HepG2 (cell line): ENCODE data around the gene ATE1. TPM values are rescaled to one million over a fixed set of nuclear protein-coding genes. Genes with fewer than 3 reads are reported as not detected.

ENCODE experiments used
- ATAC-seq: fragments of 200-7000 bp; cut with Tn5 transposase; 3 replicates; pipeline ENCODE4 v1.9.1; 2020; ENCODE audit warnings: mild to moderate bottlenecking, moderate library complexity
- BruUV-seq: library from RNA; stranded (reverse); fragments of 400-500 nt; replicated peaks from 2 replicates; lab custom pipeline; 2021; lab: Mats Ljungman, UMichigan
- CTCF ChIA-PET: fragments of 300-600 bp; formaldehyde crosslinking; extraction: SDS; loops from one replicate; lab custom pipeline; 2021; ENCODE audit warnings: low total read pairs, inconsistent platforms, low intra/inter-chr PET ratio; lab: Yijun Ruan, JAX
- POLR2A ChIA-PET: fragments of 350-600 bp; sonication (Branson Sonifier 250); formaldehyde crosslinking; loops from one replicate; lab custom pipeline; 2020; ENCODE audit warnings: antibody characterized with exemption, inconsistent platforms; lab: Yijun Ruan, JAX
- DNase-seq: peaks from one replicate; pipeline ENCODE4 v3.0.0-alpha.2; 2015; ENCODE audit warnings: low spot score
- FAIRE-seq: peaks from 3 replicates; lab custom pipeline; 2011; peaks lifted over from hg19 to GRCh38; lab: Jason Lieb, UNC
- H2AFZ ChIP-seq: one replicate; pipeline ENCODE4 v1.6.1; 2011; ENCODE audit warnings: low read length, inconsistent platforms
- H3K27ac ChIP-seq: fragments of 300-600 bp; 3 replicates; pipeline ENCODE4 v1.8.0; 2011; ENCODE audit warnings: mixed run types, mild to moderate bottlenecking, mixed read lengths, low read length, inconsistent platforms; ENCODE audit not compliant: insufficient read depth; ENCODE audit errors: extremely low read length
- H3K27me3 ChIP-seq, 2 experiments: fragments of 200-600 bp in 1 of 2; 2 replicates in 1 of 2; 3 replicates in 1 of 2; pipeline versions ENCODE4 v1.6.0 to v1.8.0; 2011; ENCODE audit warnings: low read length in 2 of 2, mild to moderate bottlenecking in 2 of 2, moderate library complexity in 2 of 2, inconsistent platforms in 1 of 2; ENCODE audit not compliant: insufficient read depth in 2 of 2, control insufficient read depth in 1 of 2
- H3K36me3 ChIP-seq, 2 experiments: fragments of 200-600 bp in 1 of 2; replicated peaks in 1 of 2; 2 replicates in 1 of 2; 3 replicates in 1 of 2; pipeline versions ENCODE4 v1.5.1 to v1.8.0; 2011; ENCODE audit warnings: low read length in 2 of 2, inconsistent platforms in 1 of 2; ENCODE audit not compliant: insufficient read depth in 2 of 2, control insufficient read depth in 1 of 2
- H3K4me1 ChIP-seq: 2 replicates; pipeline ENCODE4 v1.5.1; 2012; ENCODE audit warnings: low read length, inconsistent platforms; ENCODE audit not compliant: insufficient read depth
- H3K4me2 ChIP-seq: 2 replicates; pipeline ENCODE4 v1.6.0; 2011; ENCODE audit warnings: low read depth, low read length, inconsistent platforms
- H3K4me3 ChIP-seq, 3 experiments: fragments of 200-600 bp in 1 of 3; sonication (generic), shearing (Covaris generic) in 1 of 3; replicated peaks in 1 of 3; 2 replicates each; pipeline ENCODE4 v1.5.1; 2011 to 2016; ENCODE audit warnings: low read length in 3 of 3, inconsistent platforms in 2 of 3, low read depth in 2 of 3, mild to moderate bottlenecking in 2 of 3, control low read depth in 1 of 3, mixed read lengths in 1 of 3; ENCODE audit not compliant: insufficient read depth in 1 of 3
- H3K79me2 ChIP-seq: one replicate; pipeline ENCODE4 v1.6.1; 2011; ENCODE audit warnings: low read length, inconsistent platforms; ENCODE audit not compliant: insufficient read depth
- H3K9ac ChIP-seq: 2 replicates; pipeline ENCODE4 v1.6.0; 2011; ENCODE audit warnings: mild to moderate bottlenecking, low read depth, low read length, inconsistent platforms; ENCODE audit not compliant: insufficient read depth
- H3K9me3 ChIP-seq: 2 replicates; pipeline ENCODE4 v1.5.1; 2012; ENCODE audit warnings: mild to moderate bottlenecking, low read length
- H4K20me1 ChIP-seq: 2 replicates; pipeline ENCODE4 v1.6.0; 2011; ENCODE audit warnings: inconsistent platforms, mild to moderate bottlenecking, low read length, moderate library complexity; ENCODE audit not compliant: insufficient read depth
- ATF3 ChIP-seq: sonication (generic); formaldehyde crosslinking; IDR thresholded peaks from 2 replicates; pipeline ENCODE4 v1.4.0; 2020; ENCODE audit warnings: missing genetic modification reagents
- FLYWCH1 ChIP-seq: sonication (generic); formaldehyde crosslinking; IDR thresholded peaks from 2 replicates; pipeline ENCODE4 v1.8.1; 2023; ENCODE audit warnings: mild to moderate bottlenecking, missing genetic modification reagents
- GLMP ChIP-seq: sonication (generic); formaldehyde crosslinking; IDR thresholded peaks from 2 replicates; pipeline ENCODE4 v1.9.0; 2021; ENCODE audit warnings: missing genetic modification reagents, mild to moderate bottlenecking, borderline replicate concordance
- JDP2 ChIP-seq: sonication (generic); formaldehyde crosslinking; IDR thresholded peaks from 2 replicates; pipeline ENCODE4 v1.8.1; 2022; ENCODE audit warnings: missing genetic modification reagents, borderline replicate concordance
- KDM2A ChIP-seq: sonication (generic); formaldehyde crosslinking; IDR thresholded peaks from 2 replicates; pipeline ENCODE4 v1.4.0; 2020; ENCODE audit warnings: low read depth, missing genetic modification reagents, borderline replicate concordance
- MYPOP ChIP-seq: sonication (generic); formaldehyde crosslinking; IDR thresholded peaks from 2 replicates; pipeline ENCODE4 v1.8.1; 2023; ENCODE audit warnings: mild to moderate bottlenecking, moderate library complexity, missing genetic modification reagents
- NRL ChIP-seq: sonication (generic); formaldehyde crosslinking; IDR thresholded peaks from 2 replicates; pipeline ENCODE4 v1.5.0; 2020; ENCODE audit warnings: missing genetic modification reagents, mild to moderate bottlenecking, moderate library complexity, borderline replicate concordance
- SMAD9 ChIP-seq: sonication (generic); formaldehyde crosslinking; IDR thresholded peaks from 2 replicates; pipeline ENCODE4 v1.5.1; 2020; ENCODE audit warnings: mild to moderate bottlenecking, missing genetic modification reagents
- TEAD2 ChIP-seq: sonication (generic); formaldehyde crosslinking; IDR thresholded peaks from 2 replicates; pipeline ENCODE4 v1.9.0; 2021; ENCODE audit warnings: missing genetic modification reagents
- U2AF1 ChIP-seq: fragments of 200-400 bp; formaldehyde crosslinking; optimal IDR thresholded peaks from 2 replicates; pipeline ENCODE3; 2017; ENCODE audit warnings: mild to moderate bottlenecking, low read depth, low read length
- ZBTB1 ChIP-seq: sonication (generic); formaldehyde crosslinking; IDR thresholded peaks from 2 replicates; pipeline ENCODE4 v1.4.0; 2020; ENCODE audit warnings: missing genetic modification reagents, borderline replicate concordance
- ZBTB20 ChIP-seq: sonication (generic); formaldehyde crosslinking; IDR thresholded peaks from 2 replicates; pipeline ENCODE4 v1.8.1; 2023; ENCODE audit warnings: missing genetic modification reagents, low read depth, mild to moderate bottlenecking, borderline replicate concordance
- ZNF224 ChIP-seq: sonication (generic); formaldehyde crosslinking; IDR thresholded peaks from 2 replicates; pipeline ENCODE4 v1.5.0; 2020; ENCODE audit warnings: mild to moderate bottlenecking, missing genetic modification reagents
- ZNF569 ChIP-seq: sonication (generic); formaldehyde crosslinking; IDR thresholded peaks from 2 replicates; pipeline ENCODE4 v1.5.0; 2020; ENCODE audit warnings: mild to moderate bottlenecking, missing genetic modification reagents, moderate library complexity, borderline replicate concordance
- WGBS: methylation state at CpG from one replicate; pipeline ENCODE4 v1.1.6; 2017; ENCODE audit warnings: low lambda C conversion rate; 5-methylcytosine and 5-hydroxymethylcytosine counted together
- in situ Hi-C: cut with HindIII; loops from 2 replicates; pipeline ENCODE4 v1.10.0; 2017; ENCODE audit warnings: low pct_unique_long_range_greater_than_20kb; ENCODE audit not compliant: extremely low pct_ligation_motif_present
- intact Hi-C: fragments of 100-400 bp; cut with micrococcal nuclease; formaldehyde crosslinking; loops from one replicate; pipeline ENCODE4 v1.10.0; 2022; ENCODE audit not compliant: unreplicated experiment
- polyA plus RNA-seq, 8 experiments: library from polyadenylated mRNA; depleted of rRNA in 3 of 8; stranded (reverse) in 7 of 8; unstranded in 1 of 8; fragments of >200 nt; fragmentation: Illumina TruSeq in 4 of 8; extraction: Trizol in 4 of 8; gene quantifications; 2 replicates each; pipeline versions ENCODE4 v1.2.1 to v1.2.3, GENCODE V29; 2011 to 2016; ENCODE audit warnings: low read depth in 4 of 8, missing spikeins in 1 of 8, mixed read lengths in 1 of 8; ENCODE audit not compliant: insufficient read depth in 1 of 8
- total RNA-seq, 5 experiments: library from RNA; depleted of rRNA; stranded (reverse); fragments of >200 nt; fragmentation: Illumina TruSeq; extraction: Trizol; gene quantifications; 2 replicates each; pipeline ENCODE4 v1.2.3, GENCODE V29; 2016; ENCODE audit warnings: low read depth in 1 of 5

ATE1 gene
- total and polyA plus RNA-seq, 2 of the 13 experiments (the other 11 are each of a cell fraction or from before 2014, with no cell fraction given), result 17.5 to 42.2 TPM

- Histone ChIP-seq H3K36me3 (peaks cover 14 to 48% of the 10 kb centered on the region in 2 experiments; a peak in 4 of 5 replicates), H3K27me3 (no peaks in the 10 kb centered on the region), H2AFZ (no peak overlapping the region), H3K9ac (no peak overlapping the region), H3K79me2 (no peaks in the 10 kb centered on the region), H3K27ac (no peak overlapping the region), H3K4me2 (no peak overlapping the region), H3K9me3 (no peaks in the 10 kb centered on the region), H3K4me3 (no peak overlapping the region), H4K20me1 (no peaks in the 10 kb centered on the region; the same call in 1 of the 2 replicates), H3K4me1 (no peaks in the 10 kb centered on the region)
- intact Hi-C loops (no loop called here), in situ Hi-C loops (loop anchor here (5.0 kb wide), 1 partner anchor 53 kb away; no protein-coding TSS in a partner anchor)
- ChIA-PET POLR2A (no interaction called here), CTCF (no interaction called here)
- 96% methylated on average over 4 of the region's 4 CpGs for WGBS
- no peak for DNase-seq
- TF ChIP-seq ZNF224 (CRISPR knock-in tag) (no peak), U2AF1 (no peak), JDP2 (CRISPR knock-in tag) (no peak)
- no TSS peak for BruUV-seq
- no peak for ATAC-seq
- FAIRE-seq, result no peak
Observed at GRCh38 chr10:121834757-121835156, 93.1 kb downstream of the ATE1 start.

- POLR2A ChIA-PET, result no interaction called here
- Histone ChIP-seq H3K4me1 (no peaks in the 10 kb centered on the region), H4K20me1 (no peaks in the 10 kb centered on the region), H3K9me3 (no peaks in the 10 kb centered on the region), H3K4me3 (no peak overlapping the region), H3K27ac (no peak overlapping the region), H3K27me3 (no peaks in the 10 kb centered on the region), H3K9ac (no peak overlapping the region), H2AFZ (no peak overlapping the region), H3K36me3 (peaks cover 16 to 44% of the 10 kb centered on the region in 2 experiments), H3K79me2 (no peaks in the 10 kb centered on the region), H3K4me2 (no peak overlapping the region)
- intact Hi-C loops, result no loop called here
- CTCF ChIA-PET, result no interaction called here
- whole genome bisulfite sequencing, result 85% methylated on average over 1 of the region's 1 CpG
- ATAC-seq (no peak), FAIRE-seq (no peak), DNase-seq (no peak)
- in situ Hi-C loops, result no loop called here
- no TSS peak for BruUV-seq
- TF ChIP-seq ZBTB20 (CRISPR knock-in tag) (no peak), ZBTB1 (CRISPR knock-in tag) (no peak), TEAD2 (no peak), GLMP (CRISPR knock-in tag) (no peak), FLYWCH1 (no peak), ZNF569 (CRISPR knock-in tag) (no peak), MYPOP (CRISPR knock-in tag) (no peak), ATF3 (no peak), NRL (CRISPR knock-in tag) (no peak), SMAD9 (CRISPR knock-in tag) (no peak), KDM2A (CRISPR knock-in tag) (no peak)
Observed at GRCh38 chr10:121833387-121833786, 94.4 kb downstream of the ATE1 start.
